HG02610 (cell line): ENCODE measurements around the gene TUBB1.
A peak's percentile ranks its signal among the peaks of the same experiment; 100 is the strongest.
"Not testable (repeated sequence)": the region's sequence is repeated elsewhere in the genome, so short reads cannot be mapped to it uniquely, and the experiment has no call there.

ENCODE experiments used
- ATAC-seq: cut with Tn5 transposase; IDR thresholded peaks from one replicate; pipeline ENCODE4 v1.9.1; 2021; ENCODE audit warnings: mild to moderate bottlenecking, moderate library complexity; ENCODE audit not compliant: unreplicated experiment

Gene TUBB1

DNA sequence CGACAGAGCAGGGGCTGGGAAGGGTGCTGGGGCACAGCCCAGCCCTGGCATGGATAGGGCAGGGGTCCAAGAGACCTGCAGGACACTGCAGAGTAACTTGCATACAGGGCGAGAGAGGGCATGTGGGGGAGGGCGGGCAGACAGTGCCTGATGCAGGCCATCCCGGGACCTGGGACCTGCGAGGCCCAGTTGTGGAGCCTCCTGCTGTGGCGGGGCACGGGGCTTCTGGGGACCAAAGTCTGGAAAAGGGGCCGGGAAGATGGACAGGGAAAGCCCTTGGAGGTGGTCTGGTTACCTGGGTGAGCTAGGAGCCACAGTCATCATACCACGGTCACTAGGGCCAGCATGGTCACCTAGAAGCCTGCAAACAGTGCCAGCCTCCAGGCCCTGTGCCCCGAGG is 412 bp upstream of the TUBB1 start:
- no peak for ATAC-seq

DNA sequence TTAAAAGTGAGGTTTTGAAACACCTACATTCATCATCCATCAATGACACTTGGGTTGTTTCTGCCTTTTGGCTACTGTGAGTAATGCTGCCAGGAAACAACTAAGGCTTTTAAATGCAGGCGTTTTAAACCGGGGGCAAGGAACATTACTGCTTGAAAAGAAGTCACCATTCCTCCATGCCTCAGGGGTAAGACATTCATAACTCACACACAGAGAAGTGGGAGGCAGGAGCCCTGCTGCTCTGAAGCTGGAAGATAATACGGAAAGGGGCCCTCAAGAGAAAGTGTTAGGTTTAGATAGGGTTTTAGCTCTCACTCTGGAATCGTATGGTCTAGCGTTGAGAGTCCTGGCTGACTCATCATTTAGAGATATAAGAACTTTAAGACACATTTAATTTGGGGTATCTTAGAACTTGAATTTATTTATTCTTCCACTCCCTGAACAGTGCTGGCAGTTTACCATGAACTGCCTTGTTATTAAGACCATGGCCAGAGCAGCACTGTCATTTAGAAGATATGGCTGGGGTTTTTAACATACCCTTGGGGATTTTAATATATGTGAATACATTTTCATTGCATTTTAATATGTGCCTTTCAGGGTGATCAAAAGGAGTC is 1.8 kb downstream of the TUBB1 start:
- ATAC-seq, result no peak

DNA sequence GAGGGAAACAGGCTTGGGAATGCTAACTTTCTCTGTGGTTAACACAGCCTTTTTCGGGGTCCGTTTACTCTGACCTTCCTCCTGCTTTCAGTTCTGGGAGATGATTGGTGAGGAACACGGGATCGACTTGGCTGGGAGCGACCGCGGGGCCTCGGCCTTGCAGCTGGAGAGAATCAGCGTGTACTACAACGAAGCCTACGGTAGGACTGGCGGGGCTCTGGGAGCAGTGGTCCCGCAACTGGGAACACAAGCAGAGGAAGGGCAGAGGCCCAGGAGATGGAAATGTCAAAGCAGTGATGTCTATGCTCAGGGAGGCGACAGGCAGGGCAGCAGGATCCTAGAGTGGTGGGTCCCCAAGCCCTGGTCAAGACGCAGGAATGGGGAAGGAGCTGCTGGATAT is 3.5 kb downstream of the TUBB1 start:
- no peak for ATAC-seq

DNA sequence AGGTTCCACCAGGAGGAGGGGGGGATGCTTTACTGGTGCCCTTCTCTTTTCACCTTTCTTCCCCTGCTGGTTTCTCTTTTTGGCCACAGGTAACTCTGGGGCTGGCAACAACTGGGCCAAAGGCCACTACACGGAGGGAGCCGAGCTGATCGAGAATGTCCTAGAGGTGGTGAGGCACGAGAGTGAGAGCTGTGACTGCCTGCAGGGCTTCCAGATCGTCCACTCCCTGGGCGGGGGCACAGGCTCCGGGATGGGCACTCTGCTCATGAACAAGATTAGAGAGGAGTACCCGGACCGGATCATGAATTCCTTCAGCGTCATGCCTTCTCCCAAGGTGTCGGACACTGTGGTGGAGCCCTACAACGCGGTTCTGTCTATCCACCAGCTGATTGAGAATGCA is 4.4 kb downstream of the TUBB1 start:
- ATAC-seq, result no peak

DNA sequence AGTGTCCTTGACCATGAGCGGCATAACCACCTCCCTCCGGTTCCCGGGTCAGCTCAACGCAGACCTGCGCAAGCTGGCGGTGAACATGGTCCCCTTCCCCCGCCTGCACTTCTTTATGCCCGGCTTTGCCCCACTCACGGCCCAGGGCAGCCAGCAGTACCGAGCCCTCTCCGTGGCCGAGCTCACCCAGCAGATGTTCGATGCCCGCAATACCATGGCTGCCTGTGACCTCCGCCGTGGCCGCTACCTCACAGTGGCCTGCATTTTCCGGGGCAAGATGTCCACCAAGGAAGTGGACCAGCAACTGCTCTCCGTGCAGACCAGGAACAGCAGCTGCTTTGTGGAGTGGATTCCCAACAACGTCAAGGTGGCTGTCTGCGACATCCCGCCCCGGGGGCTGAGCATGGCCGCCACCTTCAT is 4.9 kb downstream of the TUBB1 start:
- ATAC-seq, result no peak

DNA sequence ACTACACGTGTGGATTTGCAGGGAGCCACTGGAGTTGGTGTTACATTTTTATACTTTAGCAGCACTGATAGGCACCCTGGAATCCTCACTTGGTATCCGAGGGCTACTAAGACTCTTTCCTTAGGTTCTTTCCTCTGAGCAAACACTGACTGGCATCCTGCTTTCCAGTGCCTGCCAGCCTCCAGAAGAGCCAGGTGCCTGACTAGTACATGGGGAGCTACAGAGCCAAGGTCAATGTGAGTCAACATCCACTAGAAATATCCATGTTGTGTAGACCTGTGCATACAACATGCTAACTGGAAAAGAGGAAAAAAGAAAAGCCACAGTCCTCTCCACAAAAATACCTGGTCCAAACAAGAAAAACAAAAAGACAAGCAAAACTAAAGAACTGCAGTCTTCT is 5.9 kb downstream of the TUBB1 start:
- ATAC-seq, result no peak

DNA sequence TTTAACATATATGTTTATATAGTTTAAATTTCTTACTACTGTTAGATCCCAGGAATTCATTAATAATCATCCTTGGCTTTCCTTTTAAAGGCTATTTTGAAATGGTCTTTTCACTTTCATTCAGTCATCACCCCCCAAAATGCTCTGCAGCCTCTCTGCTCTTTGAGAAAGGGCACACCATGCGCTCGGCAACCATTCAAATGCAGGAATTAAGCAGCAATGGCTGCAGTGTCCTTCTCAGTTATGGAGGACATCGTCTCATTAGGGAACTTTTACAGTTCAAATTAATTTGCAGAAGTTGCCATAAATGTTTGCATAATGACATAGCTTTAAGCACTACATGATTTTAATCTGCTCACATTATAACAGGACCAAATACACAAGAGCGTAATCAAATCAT is 6.3 kb downstream of the TUBB1 start:
- no peak for ATAC-seq

DNA sequence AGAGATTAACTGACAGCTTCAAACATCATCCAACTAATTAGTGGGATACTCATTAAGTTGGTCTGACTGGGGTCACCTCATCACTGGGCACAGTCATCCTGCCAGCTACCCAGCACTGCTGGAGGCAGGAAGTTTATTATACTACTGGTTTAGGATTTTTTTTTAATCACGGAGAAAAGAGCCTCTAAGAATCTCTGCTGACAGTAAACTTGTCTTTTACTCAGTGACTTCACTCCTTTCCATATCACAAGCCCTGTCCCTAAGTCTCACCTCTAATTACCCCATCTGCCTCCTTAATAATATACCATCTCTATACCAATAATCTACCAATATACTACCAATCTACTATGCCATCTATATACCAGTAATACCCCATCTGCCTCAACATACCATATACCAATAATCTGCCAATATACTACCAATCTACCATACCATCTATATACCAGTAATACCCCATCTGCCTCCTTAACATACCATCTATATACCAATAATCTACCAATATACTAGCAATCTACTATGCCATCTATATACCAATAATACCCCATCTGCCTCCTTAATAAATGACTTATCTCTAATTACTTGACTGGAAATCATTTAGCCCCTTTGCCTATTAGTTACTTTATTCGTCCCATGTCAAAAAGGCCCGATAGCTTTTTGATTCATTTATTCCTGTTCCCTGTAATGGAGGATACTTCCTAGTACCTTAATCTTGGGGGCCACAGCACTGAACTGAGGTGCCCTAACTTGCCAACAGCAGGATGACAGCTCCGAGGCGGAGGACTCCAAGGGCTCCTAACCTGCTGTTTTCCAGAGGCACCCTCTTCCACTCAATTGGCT is 7.9 kb downstream of the TUBB1 start:
- ATAC-seq, result no peak

DNA sequence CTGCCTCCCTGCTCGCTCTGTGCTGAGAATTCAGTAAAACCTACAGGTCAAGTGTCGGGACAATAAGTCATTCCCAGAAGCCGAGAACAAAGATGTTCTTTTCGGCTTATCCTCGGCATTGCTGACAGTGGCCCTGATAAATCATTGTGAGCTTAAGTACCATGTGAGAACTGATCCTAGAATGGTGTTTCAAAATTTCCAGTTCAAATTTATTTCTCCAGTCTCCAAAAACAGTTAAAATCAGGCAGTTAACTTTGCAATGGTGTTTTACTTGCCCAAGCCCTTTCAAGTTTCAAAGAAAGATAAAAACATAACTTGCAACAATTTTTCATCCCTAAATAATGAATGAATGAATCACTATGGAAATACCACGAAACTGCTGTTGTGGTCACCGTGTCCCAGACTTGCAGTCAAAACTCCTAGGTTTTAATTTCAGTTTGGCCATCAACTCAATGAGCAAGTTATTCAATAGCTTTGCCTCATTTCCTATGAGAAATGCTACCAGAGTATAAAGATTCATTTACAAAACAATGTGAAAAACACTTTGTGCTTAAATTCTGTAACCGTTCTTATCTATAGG is 8.6 kb downstream of the TUBB1 start:
- ATAC-seq, result no peak

DNA sequence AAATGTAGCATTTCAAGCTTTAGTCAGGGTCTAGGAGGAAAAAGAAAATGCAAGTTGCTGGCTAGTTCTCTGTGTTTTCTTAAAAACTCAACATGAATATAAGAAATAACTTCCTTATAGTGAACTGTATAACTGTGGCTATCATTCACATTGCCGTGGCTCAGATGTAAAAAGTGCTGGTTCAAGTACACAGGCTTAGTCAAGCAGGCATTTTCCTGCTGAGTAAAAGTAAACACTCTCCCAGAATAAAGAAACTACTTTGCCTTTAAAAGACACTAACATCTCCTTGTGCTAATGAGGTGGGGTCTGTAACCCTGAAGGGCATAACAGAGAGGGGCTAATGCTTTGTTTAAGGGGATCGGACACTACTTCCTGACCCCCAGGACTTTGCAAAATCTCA is 9.6 kb downstream of the TUBB1 start:
- ATAC-seq, result no peak

DNA sequence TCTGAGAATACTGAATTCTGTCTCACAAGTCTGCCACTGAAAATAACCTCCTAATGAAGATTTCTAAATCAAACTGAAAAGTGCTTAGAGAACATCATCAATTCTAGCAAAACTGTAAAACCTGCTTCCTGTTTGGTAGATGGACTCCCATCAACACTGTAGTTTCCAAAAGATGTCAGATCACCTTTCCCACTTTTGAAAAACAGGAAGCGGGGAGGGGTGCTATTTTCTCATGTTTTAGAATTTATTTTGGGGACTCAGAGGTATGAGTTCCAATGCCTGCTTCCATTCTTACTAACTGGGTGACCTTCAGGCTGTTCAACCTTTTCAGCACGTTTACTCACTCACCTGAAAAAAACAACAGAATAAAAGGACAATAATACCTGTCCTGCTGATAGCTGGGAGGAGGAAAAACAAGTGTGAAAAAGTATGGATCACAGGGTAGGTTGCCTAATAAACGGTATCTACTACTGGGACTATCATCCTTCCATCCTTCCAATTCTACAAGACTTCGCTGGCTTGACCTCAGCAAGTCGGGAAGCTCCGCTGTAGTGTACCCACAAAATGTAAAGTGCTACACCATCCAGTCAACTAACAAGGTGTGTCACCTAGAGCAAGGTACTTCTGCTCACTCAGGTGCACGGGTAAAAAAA is 11.8 kb downstream of the TUBB1 start:
- ATAC-seq, result no peak

DNA sequence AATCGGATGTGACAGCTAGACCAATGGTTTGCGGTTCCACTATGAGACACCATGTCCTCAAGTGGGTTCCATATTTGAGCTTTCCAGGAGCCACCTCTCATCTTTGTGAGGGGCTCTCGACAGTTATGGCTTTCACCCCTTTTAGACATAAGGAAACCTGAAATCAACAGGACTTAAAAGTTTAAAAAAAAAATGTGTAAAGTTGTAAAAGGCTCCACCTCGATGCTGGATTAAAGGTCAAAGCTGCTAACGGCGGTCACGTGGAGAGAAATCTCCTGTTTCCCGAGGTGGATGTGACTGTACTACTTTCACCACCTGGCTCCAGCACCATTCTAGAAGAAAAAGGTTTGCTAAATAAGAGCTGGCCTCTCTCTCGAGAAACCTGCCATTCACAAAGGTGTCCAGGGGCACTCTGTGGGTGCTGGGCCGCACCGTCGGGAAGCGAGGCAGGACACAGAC is 12.4 kb downstream of the TUBB1 start:
- ATAC-seq, result no peak

DNA sequence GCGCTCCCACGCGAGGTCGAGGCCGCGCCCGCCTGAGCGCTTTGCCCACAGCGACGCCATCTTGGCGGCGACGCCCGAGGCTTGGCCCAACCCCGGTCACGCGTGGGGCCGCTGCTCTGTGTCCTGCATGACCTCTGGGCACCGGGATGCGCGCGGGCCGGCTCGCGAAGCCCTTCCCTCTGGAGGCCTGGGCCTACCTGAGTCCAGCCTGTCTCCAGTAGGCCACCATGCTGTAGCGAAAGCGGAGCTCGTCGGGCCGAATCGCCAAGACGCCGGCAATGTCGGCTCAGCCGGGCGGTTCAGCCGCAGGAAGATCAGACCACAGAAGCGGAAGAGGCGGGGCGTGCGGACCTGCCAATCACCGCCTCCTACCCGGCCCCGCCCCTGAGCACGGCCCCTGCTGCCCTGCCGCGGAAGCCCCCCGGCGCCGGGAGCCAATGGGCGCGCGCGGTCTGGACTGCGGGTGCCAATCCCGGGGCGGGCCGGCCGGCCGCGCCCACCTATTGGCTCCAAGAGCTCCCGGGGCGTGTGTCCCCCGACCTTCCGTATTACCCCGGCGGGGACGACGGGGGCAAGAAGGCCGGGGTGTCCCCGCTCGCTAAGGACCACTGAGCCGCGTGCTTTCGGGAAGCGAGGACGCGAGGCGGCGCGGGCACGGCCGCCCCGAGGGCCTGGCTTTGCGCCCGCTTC is 12.9 kb downstream of the TUBB1 start, which contains the start of gene ATP5F1E:
Gene ATP5F1E (minus strand): TSS at position 313 of the 690 bp plus-strand sequence. CDS start 84 bp downstream, at position 229.
- peak; percentile 93 for ATAC-seq

DNA sequence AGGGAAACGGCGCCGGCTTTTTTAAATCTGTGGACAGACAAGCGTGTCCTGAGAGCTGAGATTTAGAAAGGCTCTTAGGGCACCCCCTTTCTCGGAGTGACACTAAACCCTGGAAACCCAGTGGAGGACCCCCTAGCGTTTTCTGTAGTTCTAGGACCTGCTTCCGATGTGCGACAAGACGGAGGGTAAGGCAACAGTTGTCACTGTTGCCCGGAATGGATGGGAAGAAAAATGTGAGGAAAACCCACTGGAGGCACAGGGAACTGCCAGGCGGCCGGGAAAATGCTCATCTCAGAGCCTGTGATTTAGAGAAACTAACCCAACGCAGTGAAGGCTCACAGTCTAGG is 13.5 kb downstream of the TUBB1 start:
- ATAC-seq, result no peak

DNA sequence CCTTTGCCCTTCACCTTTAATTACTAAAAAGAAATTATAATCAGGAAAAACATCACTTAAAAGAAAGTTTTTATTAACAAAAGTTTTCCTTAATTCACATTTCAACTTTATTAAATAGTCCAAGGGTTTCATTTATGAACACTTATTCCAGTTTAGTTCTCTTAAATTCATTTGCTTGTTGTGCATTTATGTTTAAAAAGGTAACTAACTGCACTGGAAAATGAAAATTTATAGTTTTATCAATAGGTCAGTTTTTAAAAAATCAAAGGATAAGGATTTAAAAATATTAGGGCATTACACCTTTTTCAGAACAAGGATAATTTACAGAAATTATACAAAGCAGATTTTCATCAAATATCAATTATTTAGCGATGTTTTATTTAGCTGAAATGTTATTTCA is 13.9 kb downstream of the TUBB1 start:
- no peak for ATAC-seq

DNA sequence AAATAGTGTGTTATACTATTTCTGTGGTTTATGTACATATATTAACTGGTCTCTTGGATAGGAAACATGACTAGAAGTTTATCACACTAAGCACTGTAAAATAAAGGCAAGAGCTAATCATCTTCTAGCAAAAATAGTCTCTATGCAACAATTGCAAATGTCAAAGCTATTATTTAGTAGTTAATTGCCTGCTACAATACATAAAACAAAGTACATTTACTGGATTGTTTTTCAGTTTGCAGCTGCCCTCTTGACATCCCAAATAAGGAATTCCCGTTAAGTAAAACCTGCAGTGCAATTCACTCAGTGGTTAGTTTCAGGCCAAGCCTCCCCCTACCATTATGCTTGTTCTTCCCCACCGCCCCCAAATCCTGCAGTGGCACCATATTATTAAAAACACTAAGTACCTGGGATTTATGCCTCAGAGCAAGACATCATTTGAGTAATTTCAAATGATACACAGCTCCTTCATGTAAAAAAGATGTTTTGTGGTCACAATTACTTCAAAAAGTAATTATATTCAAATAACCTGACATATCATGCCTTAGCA is 14.5 kb downstream of the TUBB1 start:
- ATAC-seq, result no peak

DNA sequence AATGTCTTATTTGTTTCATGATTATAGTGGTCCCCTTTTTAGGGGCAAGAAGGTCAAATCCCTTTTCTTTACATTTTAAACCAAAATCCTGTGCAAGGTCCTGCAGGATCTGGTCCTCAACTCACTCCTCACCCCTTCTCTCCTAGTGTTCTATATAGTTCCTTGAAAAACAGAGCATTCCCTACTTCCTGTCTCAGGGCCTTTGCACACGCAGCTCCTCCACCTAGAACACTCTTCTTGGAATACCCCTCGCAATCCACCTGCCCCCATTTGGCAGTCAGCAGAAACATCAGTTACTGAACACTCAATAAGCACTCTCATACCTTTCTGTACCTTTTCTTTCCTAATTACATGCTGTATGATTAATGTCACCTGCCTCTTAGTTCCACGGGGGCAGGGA is 16.2 kb downstream of the TUBB1 start:
- no peak for ATAC-seq

DNA sequence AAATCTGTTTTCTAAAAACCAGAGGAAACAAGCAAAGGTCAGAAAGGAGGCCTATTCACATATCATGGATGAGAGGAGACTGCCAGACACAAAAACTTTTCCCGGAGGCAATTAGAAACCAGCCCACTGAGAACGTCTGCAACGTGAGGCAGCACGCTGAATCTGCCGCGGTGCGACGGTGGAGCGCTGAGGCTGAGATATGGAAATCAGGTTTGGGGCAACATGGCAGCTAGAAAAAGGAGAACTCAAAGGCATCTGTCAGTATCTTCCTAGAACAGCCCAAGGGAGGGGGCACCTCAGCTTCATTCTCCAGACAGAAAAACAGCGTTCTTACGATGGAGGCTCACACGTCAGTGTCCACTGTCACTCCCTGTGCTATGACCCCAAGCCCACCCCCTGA is 18.2 kb downstream of the TUBB1 start:
- no peak for ATAC-seq

DNA sequence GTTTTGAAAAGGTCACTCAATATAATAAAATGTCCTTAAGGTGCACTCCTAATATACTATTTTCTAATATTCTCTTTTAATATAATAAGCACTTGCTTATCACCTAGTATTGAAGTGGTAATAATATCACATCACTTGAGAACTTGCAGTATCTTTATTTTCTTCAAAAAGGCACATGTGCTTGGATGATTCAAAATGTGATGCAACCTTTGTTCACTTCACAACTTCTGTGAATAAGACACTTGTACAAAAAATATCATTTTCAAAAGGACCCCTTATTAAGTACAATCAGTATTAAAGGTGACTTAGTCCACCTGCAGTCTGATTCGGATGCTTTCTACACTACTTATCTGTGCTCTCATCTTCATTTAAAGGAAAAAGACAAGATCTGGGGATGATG is 20.0 kb downstream of the TUBB1 start:
- ATAC-seq, result no peak

DNA sequence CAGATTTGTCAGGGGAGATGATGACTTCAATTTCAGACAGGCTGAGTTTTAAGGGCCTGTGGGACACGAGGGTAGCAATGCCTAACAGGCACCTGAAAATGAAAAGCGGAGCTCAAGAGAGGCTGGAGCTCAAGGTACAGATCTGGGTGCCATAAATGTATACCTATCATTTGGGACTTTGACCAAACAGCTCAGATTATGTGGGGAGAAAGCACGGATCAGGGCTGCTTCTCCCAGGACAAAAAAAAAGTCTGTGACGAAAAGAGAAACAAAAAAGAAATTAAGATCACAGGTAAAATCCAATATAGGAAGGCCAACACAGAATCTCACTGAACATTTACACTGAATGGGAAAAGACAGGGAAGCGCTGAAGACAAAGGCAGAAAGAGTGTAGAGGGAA is 21.4 kb downstream of the TUBB1 start:
- ATAC-seq, result no peak

DNA sequence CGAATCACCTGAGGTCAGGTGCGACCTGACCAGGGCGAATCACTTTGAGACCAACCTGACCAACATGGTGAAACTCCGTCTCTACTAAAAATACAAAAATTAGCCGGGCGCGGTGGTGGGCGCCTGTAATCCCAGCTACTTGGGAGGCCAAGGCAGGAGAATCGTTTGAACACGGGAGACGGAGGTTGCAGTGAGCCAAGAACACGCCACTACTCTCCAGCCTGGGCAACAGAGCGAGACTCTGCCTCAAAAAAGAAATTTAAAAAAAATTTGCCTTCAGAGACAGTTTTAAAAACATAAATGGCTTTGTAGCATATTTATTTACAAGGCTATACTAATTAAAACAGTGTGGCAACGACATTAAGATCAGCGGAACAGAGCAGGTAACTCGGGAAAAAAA is 22.3 kb downstream of the TUBB1 start:
- not testable (repeated sequence) for ATAC-seq
